ENCODE measurements around the gene FREM1. TPM values are rescaled to one million over a fixed set of nuclear protein-coding genes. Genes with fewer than 3 reads are reported as not detected.

Gene FREM1
- total RNA-seq, 1 donor from 2014 or later: not detected

GRCh38 chr9:14883310-14883944, 26.8 kb downstream of the FREM1 start:
- no peak overlapping the region for H3K4me3 ChIP-seq (ENCODE audit: low read depth, low read length)
- FAIRE-seq: no peak
- TF ChIP-seq, protein P1, sequence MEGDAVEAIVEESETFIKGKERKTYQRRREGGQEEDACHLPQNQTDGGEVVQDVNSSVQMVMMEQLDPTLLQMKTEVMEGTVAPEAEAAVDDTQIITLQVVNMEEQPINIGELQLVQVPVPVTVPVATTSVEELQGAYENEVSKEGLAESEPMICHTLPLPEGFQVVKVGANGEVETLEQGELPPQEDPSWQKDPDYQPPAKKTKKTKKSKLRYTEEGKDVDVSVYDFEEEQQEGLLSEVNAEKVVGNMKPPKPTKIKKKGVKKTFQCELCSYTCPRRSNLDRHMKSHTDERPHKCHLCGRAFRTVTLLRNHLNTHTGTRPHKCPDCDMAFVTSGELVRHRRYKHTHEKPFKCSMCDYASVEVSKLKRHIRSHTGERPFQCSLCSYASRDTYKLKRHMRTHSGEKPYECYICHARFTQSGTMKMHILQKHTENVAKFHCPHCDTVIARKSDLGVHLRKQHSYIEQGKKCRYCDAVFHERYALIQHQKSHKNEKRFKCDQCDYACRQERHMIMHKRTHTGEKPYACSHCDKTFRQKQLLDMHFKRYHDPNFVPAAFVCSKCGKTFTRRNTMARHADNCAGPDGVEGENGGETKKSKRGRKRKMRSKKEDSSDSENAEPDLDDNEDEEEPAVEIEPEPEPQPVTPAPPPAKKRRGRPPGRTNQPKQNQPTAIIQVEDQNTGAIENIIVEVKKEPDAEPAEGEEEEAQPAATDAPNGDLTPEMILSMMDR (IDR thresholded peaks at IDR 0.05; ENCODE audit: insufficient read depth, low read length, severe bottlenecking): no peak
- DNase-seq (ENCODE audit: low read depth): no peak
- no peaks in the 10 kb centered on the region for H3K27me3 ChIP-seq (ENCODE audit: control insufficient read depth, insufficient read depth, low read length)
- H3K36me3 ChIP-seq (ENCODE audit: control insufficient read depth, insufficient read depth, low read length): no peaks in the 10 kb centered on the region

GRCh38 chr9:14882090-14882489, 28.1 kb downstream of the FREM1 start:
- no peaks in the 10 kb centered on the region for H3K36me3 ChIP-seq (ENCODE audit: control insufficient read depth, insufficient read depth, low read length)
- no peak for DNase-seq (ENCODE audit: low read depth)
- no peak overlapping the region for H3K4me3 ChIP-seq (ENCODE audit: low read depth, low read length)
- no peaks in the 10 kb centered on the region for H3K27me3 ChIP-seq (ENCODE audit: control insufficient read depth, insufficient read depth, low read length)
- no peak for FAIRE-seq
- TF ChIP-seq, protein P1 (IDR thresholded peaks at IDR 0.05; ENCODE audit: insufficient read depth, low read length, severe bottlenecking): no peak

- TF ChIP-seq, protein P1 (IDR thresholded peaks at IDR 0.05; ENCODE audit: insufficient read depth, low read length, severe bottlenecking): no peak
- FAIRE-seq: no peak
- no peak overlapping the region for H3K4me3 ChIP-seq (ENCODE audit: low read depth, low read length)
- no peaks in the 10 kb centered on the region for H3K36me3 ChIP-seq (ENCODE audit: control insufficient read depth, insufficient read depth, low read length)
- DNase-seq (ENCODE audit: low read depth): no peak
- no peaks in the 10 kb centered on the region for H3K27me3 ChIP-seq (ENCODE audit: control insufficient read depth, insufficient read depth, low read length)
Observed at GRCh38 chr9:14881006-14881405, 29.2 kb downstream of the FREM1 start.

GRCh38 chr9:14870090-14870489, 40.1 kb downstream of the FREM1 start:
- Histone ChIP-seq H3K27me3 (ENCODE audit: control insufficient read depth, insufficient read depth, low read length) (no peaks in the 10 kb centered on the region), H3K36me3 (ENCODE audit: control insufficient read depth, insufficient read depth, low read length) (no peaks in the 10 kb centered on the region), H3K4me3 (ENCODE audit: low read depth, low read length) (no peak overlapping the region)
- no peak for DNase-seq (ENCODE audit: low read depth)
- no peak for FAIRE-seq
- TF ChIP-seq, protein P1 (IDR thresholded peaks at IDR 0.05; ENCODE audit: insufficient read depth, low read length, severe bottlenecking): no peak

GRCh38 chr9:14869671-14870070, 40.6 kb downstream of the FREM1 start:
- DNase-seq (ENCODE audit: low read depth): no peak
- H3K27me3 ChIP-seq (ENCODE audit: control insufficient read depth, insufficient read depth, low read length): no peaks in the 10 kb centered on the region
- no peak overlapping the region for H3K4me3 ChIP-seq (ENCODE audit: low read depth, low read length)
- FAIRE-seq: no peak
- TF ChIP-seq, protein P1 (IDR thresholded peaks at IDR 0.05; ENCODE audit: insufficient read depth, low read length, severe bottlenecking): no peak
- no peaks in the 10 kb centered on the region for H3K36me3 ChIP-seq (ENCODE audit: control insufficient read depth, insufficient read depth, low read length)
